ENCODE results near the gene PROX2. TPM values are rescaled to one million over a fixed set of nuclear protein-coding genes. Genes with fewer than 3 reads are reported as not detected.

The PROX2 gene, protein sequence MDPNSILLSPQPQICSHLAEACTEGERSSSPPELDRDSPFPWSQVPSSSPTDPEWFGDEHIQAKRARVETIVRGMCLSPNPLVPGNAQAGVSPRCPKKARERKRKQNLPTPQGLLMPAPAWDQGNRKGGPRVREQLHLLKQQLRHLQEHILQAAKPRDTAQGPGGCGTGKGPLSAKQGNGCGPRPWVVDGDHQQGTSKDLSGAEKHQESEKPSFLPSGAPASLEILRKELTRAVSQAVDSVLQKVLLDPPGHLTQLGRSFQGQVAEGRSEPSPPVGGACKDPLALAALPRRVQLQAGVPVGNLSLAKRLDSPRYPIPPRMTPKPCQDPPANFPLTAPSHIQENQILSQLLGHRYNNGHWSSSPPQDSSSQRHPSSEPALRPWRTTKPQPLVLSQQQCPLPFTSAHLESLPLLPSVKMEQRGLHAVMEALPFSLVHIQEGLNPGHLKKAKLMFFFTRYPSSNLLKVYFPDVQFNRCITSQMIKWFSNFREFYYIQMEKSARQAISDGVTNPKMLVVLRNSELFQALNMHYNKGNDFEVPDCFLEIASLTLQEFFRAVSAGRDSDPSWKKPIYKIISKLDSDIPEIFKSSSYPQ
- not detected for total RNA-seq

DNA sequence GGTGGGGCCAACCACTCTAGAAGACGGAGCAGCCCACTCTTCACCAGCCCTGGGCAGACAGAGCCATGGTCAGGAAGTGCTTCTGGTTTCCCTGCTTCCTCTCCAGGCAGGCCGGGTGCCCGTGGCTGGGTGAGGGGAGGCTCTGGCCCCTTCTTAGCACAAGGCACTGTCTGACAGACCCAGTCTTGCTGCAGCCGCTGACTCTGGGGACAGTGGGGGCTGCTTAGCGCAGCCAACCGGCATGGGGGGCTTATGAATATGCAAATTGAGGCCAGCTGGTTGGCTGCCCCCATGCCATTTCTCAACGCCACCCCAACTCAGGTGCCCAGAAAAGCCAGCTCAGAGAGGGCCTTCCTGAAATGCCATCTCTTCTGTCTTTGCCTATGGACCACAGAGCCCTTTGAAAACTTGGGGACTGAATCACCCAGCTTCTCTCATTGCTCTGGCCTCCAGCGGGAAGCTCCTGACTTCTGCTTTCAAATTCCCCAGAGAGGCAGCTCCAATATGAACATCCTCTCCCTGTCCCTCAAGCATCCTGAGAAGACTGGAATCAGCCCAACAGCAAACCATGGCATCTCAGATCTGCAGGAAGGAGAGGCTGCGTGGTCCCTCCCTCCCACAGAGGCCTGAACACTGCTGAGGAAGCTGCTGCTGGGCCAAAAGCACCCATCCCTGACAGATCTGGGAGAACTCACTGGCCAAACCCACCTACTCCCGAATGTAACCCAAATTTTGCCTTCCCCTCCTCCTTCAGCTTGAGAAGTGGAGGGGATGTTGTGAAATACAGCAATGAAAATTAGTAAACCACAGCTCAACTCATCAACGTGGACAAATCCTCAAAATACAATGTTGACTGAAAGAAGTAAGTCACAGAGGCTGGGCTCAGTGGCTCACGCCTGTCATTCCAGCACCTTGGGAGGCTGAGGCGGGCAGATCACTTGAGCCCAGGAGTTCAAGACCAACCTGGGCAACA is at the start of gene PROX2:
TSS of gene PROX2 (minus strand) at position 205 of the 973 bp plus-strand sequence. CDS start 12,311 bp downstream, outside the sequence.
- no peak within 1 kb of the TSS for H3K4me3 ChIP-seq
- H3K27me3 ChIP-seq = no peaks in the 10 kb centered on the region
- DNase-seq (ENCODE audit: low spot score in 2 of 2) = no peak
- H3K27ac ChIP-seq = no peak within 1 kb of the TSS
- H3K4me1 ChIP-seq = peaks cover 0 to 5% of the 10 kb centered on the region in 2 donors
- intact Hi-C loops (cut with DNase I) = no loop called here
- H3K36me3 ChIP-seq = no peaks in the 10 kb centered on the region
- no peaks in the 10 kb centered on the region for H3K9me3 ChIP-seq
- TF ChIP-seq, protein P1, sequence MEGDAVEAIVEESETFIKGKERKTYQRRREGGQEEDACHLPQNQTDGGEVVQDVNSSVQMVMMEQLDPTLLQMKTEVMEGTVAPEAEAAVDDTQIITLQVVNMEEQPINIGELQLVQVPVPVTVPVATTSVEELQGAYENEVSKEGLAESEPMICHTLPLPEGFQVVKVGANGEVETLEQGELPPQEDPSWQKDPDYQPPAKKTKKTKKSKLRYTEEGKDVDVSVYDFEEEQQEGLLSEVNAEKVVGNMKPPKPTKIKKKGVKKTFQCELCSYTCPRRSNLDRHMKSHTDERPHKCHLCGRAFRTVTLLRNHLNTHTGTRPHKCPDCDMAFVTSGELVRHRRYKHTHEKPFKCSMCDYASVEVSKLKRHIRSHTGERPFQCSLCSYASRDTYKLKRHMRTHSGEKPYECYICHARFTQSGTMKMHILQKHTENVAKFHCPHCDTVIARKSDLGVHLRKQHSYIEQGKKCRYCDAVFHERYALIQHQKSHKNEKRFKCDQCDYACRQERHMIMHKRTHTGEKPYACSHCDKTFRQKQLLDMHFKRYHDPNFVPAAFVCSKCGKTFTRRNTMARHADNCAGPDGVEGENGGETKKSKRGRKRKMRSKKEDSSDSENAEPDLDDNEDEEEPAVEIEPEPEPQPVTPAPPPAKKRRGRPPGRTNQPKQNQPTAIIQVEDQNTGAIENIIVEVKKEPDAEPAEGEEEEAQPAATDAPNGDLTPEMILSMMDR (IDR thresholded peaks at IDR 0.05) = no peak

DNA sequence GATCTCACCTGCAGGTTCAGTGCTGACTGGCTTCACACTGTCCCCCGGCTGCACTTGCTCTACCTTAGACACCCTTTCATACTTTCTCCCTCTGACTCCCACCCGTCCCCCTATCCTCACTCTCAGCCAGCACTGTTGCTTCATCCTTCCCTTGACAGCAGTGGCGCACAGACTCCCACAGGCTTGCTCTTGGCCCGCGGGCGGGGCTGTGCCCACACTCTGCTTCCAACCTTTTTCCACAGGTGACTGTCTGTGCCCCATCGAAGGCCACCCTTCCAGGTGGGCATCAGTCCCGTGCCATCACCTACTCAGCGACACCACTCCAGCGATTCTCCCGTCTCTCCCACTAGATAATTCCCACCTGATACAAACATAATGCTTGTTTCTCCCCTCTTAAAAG is 48.1 kb upstream of the PROX2 start:
- Histone ChIP-seq H3K4me1 (peaks cover 0 to 9% of the 10 kb centered on the region in 2 donors), H3K9me3 (no peaks in the 10 kb centered on the region)
- DNase-seq (ENCODE audit: low spot score in 2 of 2) = no peak

DNA sequence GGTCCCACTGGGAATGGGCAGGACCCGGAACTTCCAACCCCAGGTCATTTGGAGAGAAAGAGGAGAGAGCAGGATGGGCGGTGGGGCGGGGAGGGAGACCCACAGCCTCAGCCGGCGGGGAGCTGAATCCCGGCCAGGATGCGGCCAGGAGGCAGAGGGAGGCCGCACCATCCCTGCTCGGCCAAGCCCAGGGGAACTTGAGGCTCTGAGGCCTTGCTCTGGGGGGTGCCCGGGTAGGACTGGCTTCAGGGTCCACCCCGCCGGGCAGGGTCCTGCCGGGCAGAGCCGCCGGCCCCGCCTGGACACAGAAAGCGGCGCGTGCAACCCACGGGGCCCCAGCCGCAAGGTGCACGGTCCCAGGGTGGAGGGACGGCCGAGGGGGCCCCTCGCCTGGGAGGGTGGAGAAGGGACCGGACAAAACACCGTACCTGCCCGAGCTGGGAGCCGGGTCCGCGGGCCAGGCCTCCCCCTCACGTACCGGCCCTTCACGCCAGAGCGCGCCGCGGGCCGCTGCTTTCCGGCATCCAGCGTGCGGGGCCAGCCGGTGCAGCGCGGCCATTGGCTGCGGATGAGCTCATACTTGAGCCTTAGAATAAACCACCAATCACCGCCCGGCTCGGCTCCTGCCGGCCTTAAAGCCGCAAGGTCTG is 46.9 kb upstream of the PROX2 start, which contains the start of gene RPS6KL1:
TSS of gene RPS6KL1 (minus strand) at position 509 of the 650 bp plus-strand sequence. CDS start 1,719 bp downstream, outside the sequence.
- TF ChIP-seq, protein P1 (IDR thresholded peaks at IDR 0.05) = peak in 1 of 3 experiments; percentile 7
- Histone ChIP-seq H3K27ac (peak within 1 kb of the TSS; percentile 86 to 87), H3K4me1 (peaks cover 0 to 16% of the 10 kb centered on the region in 2 donors), H3K9me3 (no peaks in the 10 kb centered on the region), H3K36me3 (no peaks in the 10 kb centered on the region), H3K4me3 (peak within 1 kb of the TSS; percentile 69 to 73), H3K27me3 (no peaks in the 10 kb centered on the region)
- intact Hi-C loops (cut with DNase I) = loop anchor here (1.0 kb wide), 1 partner anchor 17 kb away; no protein-coding TSS in a partner anchor
- DNase-seq (ENCODE audit: low spot score in 2 of 2) = peak; percentile 71 to 93

More for the DNA sequence above, 48.1 kb upstream of the PROX2 start:
- no peak overlapping the region for H3K4me3 ChIP-seq
- no peak overlapping the region for H3K27ac ChIP-seq
- no peaks in the 10 kb centered on the region for H3K36me3 ChIP-seq
- TF ChIP-seq, protein P1 (IDR thresholded peaks at IDR 0.05) = no peak
- intact Hi-C loops (cut with DNase I) = no loop called here
- H3K27me3 ChIP-seq = no peaks in the 10 kb centered on the region

DNA sequence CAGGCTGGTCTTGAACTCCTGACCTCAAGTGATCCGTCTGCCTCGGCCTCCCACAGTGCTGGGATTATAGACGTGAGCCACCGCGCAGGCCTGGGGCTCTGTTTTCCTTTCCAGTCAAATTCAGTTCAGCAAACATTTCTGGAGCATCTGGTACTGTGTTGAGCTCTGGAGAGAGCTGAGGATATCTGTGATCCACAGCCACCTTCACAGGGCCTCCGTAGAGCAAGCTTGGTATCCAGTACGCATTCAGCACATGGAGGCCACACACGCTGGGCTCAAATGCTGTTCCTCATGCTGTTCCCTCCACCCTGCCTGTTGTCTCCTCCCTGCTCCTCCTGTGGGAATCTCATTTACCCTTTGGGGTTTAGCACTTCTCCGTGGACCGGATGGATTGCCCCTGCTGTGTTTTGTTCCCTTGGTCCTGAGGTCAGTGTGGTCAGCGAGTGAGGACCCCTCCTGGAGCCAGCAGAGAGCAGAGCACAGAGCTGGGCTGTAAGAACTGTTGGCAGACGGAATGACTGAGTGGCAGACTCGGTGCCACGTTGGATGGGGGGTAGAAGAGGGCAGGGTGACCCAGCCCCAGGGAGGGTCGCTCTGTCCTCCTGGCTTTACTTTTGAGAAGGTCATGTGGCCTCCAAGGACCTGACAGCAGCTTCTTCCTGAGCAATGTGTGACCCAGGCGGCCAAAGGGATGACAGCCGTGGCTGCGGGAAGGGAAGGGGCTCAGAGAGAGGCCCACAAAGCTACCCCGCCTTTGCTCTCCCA is 46.2 kb upstream of the PROX2 start:
- H3K4me3 ChIP-seq = peak overlapping the region; percentile 69 to 73
- intact Hi-C loops (cut with DNase I) = no loop called here
- DNase-seq (ENCODE audit: low spot score in 2 of 2) = peak in 1 of 2 donors; percentile 63

More for the DNA sequence above, 46.2 kb upstream of the PROX2 start:
- Histone ChIP-seq H3K4me1 (peaks cover 2 to 22% of the 10 kb centered on the region in 2 donors), H3K36me3 (no peaks in the 10 kb centered on the region), H3K27ac (peak overlapping the region; percentile 86 to 87), H3K9me3 (no peaks in the 10 kb centered on the region), H3K27me3 (no peaks in the 10 kb centered on the region)
- TF ChIP-seq, protein P1 (IDR thresholded peaks at IDR 0.05) = no peak

Measured in ascending aorta (tissue), 2 donors.